Measurements from ENCODE around the gene KRT8.

The KRT8 gene

GRCh38 chr12:52925717-52926595, 21.1 kb upstream of the KRT8 start:
- DNase-seq (ENCODE audit: low spot score), result no peak

DNA sequence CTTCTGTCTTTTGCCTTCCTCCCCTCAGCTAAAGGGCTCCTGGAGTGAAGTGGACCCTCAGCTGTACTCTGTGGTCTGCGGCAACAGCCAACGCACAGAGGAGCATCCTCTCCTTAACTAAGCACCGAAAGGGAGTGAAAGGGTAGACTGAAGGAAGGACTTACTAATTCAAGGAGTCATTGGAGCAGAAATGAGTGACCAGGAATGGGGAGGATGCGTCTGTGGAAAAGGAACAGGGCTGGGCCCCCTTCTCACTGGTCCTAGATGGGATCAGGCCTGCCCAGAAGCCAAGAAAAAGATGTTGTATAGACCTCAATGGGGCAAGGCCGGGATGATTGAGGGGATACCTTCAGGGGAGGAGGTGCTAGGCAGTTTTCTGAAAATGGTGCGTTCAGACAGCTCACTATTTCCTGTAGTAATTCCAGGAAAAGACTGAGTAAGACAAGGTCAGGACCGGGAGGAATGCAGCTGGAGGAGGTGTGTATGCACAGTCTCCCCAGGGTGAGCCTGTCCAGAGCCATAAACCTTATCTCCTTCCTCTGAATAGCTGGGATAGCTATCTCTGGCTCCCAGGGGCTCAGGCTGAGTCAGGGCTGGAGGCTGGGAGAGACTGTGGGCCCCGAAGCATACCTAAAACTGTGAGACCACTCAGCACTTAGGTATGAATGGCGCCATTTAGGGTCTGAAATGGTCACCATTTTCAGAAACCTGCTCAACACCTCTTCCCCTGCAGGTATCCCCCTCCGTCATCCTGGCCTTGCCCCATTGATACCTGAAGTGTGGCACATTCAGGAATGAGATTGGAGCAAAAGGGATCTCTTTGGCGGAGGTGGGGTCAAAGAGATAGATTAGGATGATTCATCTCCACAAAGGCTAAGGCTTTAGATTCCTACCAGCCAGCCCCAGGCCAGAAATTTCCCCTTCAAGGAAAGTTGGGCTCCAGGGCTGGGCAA, 20.2 kb upstream of the KRT8 start:
- DNase-seq (ENCODE audit: low spot score), result no peak

DNA sequence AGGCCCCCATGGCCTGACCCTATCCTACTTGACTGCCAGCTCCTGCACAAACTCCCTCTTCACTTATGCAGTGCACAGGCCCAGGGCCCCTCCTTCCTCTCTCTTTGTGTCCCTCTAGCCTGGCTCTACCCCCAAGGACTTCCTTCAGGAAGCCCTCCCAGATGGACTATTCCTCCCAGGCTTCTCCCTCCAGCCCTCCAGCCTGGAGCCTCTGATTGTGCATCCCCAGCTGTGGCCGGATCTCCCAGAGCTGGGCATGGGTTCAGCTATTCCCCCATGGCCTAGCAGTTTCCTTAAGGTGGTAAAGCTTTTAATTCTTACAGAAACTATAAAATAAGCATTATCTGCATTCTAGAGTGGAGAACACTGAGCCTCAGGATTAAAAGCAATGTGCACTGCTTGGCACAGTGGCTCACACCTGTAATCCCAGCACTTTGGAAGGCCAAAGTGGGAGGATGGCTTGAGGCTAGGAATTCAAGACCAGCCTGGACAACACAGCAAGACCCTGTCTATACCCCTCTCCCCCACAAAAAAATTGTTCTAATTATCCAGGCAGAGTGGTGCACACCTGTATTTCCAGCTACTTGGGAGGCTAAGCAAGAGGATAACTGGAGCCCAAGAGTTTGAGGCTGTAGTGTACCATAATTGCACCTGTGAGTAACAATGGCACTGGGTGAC, 16.8 kb upstream of the KRT8 start:
- no peak for DNase-seq (ENCODE audit: low spot score)

- DNase-seq (ENCODE audit: low spot score), result no peak
These were observed 16.1 kb upstream of the KRT8 start for GRCh38 chr12:52920937-52921336.

DNA sequence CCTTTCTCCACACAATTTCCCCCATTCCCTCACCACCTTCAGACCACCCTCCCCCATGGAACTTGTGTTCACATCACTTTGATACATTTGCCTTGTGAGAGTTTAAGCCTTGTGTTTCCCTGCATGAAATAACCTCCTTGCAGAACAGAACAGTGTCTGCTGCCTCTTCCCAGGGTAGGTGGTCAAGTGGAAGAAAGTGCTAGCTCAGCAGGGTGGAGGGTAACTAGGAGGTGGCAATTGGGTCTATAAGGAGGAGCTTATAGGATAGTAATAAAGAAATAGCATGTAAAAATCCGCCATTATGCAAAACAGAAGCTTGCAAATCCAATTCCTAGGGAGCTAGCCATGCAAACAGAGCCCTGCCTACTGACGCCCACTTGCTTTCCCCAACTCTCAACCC, 13.9 kb upstream of the KRT8 start:
- DNase-seq (ENCODE audit: low spot score), result no peak

GRCh38 chr12:52918351-52918750, 13.5 kb upstream of the KRT8 start:
- no peak for DNase-seq (ENCODE audit: low spot score)

DNA sequence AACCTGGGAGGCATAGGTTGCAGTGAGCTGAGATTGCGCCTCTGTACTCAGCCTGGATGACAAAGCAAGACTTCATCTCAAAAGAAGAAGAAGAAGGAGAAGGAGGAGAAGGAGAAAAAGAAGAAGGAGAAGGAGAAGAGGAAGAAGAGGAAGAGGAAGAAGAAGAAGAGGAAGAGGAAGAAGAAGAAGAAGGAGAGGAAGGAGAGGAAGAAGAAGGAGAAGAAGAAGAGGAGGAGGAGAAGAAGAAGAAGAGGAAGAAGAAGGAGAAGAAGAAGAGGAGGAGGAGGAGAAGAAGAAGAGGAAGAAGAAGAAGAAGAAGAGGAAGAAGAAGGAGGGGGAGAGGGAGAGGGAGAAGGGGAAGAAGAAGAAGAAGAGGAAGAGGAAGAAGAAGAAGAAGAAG, 12.9 kb upstream of the KRT8 start:
- no peak for DNase-seq (ENCODE audit: low spot score)

GRCh38 chr12:52916216-52916615, 11.3 kb upstream of the KRT8 start:
- DNase-seq (ENCODE audit: low spot score), result no peak

DNA sequence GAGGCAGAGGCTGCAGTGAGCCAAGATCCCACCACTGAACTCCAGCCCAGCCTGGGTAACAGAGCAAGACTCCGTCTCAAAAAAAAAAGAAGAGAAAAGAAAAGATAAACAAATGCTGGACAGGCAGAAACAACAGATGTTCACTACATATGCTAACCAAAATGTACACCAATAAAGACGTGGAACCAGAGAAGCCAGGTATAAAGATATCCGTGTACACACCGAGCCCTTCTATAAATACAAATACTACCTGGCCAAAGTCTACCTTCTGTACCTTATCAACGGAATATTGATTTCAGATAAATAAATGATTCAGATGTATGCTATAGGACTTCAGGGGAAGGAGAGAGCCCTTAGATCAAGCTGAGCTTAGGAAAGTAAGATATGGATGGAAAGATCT, 10.8 kb upstream of the KRT8 start:
- no peak for DNase-seq (ENCODE audit: low spot score)

GRCh38 chr12:52914576-52915121, 9.8 kb upstream of the KRT8 start:
- DNase-seq (ENCODE audit: low spot score), result no peak

DNA sequence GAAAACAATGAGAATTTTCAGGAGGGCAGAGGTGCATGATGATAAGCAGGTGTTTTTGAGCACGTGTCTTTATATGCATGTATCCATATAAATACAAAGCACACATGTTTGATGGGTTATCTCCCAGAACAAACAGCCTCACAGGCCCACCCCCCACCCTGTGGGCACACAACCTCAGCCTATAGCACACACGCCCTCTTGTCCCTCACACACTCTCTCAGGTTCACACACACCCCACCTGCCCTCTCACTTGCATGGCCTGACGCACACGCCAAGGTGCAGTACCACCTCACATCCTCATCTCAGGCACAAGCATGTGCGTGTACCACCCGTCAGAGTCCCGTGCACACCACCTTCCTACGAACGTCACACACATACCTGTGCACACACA, 8.6 kb upstream of the KRT8 start:
- no peak for DNase-seq (ENCODE audit: low spot score)

GRCh38 chr12:52912711-52913430, 8.0 kb upstream of the KRT8 start:
- DNase-seq (ENCODE audit: low spot score), result no peak

DNA sequence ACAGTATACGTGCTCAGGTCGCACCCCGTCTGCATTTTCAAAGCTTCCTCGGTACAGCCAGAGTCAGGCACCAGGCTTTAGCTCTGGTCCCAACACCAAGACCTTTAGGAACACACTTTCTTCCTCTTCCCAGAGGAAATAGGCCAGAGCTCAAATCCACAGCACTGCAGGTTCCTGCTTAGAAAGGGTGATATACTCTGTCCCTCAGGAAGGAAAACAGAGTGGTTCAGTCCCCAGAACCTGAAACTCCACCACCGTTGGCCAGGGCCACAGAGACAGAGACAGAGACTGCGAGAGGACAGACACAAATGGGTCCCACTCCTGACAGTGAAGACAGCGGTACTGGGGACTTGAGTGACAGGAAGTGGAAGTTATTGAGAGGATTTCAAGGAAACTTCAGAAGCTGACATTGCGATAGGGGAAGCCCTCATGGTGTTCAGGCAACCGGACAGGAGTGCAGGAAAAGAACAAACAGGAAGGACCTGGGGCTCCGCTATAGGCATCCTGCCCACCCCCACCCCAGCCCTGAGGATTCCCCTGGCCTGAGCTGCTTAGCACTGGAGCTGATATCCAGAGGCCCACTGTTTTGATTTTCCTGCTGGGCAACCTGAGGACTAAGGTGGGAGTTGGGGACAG, 5.5 kb upstream of the KRT8 start:
- DNase-seq (ENCODE audit: low spot score), result no peak

GRCh38 chr12:52909796-52910195, 4.9 kb upstream of the KRT8 start:
- DNase-seq (ENCODE audit: low spot score), result no peak

GRCh38 chr12:52909331-52909730, 4.5 kb upstream of the KRT8 start:
- DNase-seq (ENCODE audit: low spot score), result no peak

- DNase-seq (ENCODE audit: low spot score), result no peak
These were observed 2.4 kb upstream of the KRT8 start for GRCh38 chr12:52907092-52907810.

DNA sequence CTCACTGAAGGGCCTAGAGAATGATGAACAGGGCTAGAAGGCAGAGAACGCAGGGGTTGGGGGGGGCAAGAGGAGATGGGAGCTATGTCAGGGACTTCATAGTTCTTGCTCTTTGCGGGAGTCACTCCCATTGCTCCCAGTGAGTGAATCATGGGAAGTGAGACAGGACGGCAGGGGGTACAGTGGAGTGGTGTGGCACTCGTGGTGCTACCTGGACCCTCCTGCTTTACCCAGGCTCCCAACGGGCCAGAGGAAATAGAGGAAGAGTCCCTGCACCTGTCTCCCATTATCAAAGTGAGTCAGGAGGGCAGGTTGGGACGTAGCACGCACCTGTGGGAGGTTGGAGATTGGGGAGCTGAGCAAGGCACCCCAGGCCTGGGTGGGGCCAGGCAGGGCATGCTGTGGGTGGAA, 1.3 kb upstream of the KRT8 start:
- no peak for DNase-seq (ENCODE audit: low spot score)

GRCh38 chr12:52903855-52904508, 894 bp downstream of the KRT8 start:
- DNase-seq (ENCODE audit: low spot score), result no peak

- peak; percentile 43 for DNase-seq (ENCODE audit: low spot score)
These were observed 1.5 kb downstream of the KRT8 start for GRCh38 chr12:52903285-52903854.
